Fibroblast of lung (primary cell): ENCODE data around the gene BAAT.

Source experiments
- EZH2 ChIP-seq: IDR thresholded peaks from 2 replicates; pipeline ENCODE4 v1.5.1; 2012; ENCODE audit warnings: low read length, control low read depth, mild to moderate bottlenecking; ENCODE audit errors: missing control alignments
- TF ChIP-seq, protein P1 (sequence below), 2 donors: IDR thresholded peaks in 1 of 2; conservative IDR thresholded peaks in 1 of 2; 1 replicate in 1 of 2; 2 replicates in 1 of 2; pipeline ENCODE4 v1.5.1; 2011 to 2012; ENCODE audit warnings: low read length in 2 of 2, control low read depth in 1 of 2, inconsistent platforms in 1 of 2, low read depth in 1 of 2, mild to moderate bottlenecking in 1 of 2

DNA sequence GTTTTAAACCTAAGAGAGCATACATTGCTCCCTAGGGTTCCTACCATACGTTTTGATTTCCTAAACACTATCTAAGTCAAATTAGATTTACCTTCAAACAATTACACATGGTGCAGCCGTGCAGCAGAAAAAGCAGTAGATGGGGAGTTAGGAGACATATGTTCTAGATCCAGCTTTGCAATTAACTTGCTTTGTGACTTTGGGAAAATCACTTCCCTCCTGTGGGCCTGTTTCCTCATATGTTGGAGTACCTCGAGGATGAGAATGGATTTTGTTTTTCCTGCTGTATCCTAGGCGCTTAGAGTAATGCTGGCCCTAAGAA is 12.9 kb upstream of the BAAT start:
- TF ChIP-seq, protein P1, sequence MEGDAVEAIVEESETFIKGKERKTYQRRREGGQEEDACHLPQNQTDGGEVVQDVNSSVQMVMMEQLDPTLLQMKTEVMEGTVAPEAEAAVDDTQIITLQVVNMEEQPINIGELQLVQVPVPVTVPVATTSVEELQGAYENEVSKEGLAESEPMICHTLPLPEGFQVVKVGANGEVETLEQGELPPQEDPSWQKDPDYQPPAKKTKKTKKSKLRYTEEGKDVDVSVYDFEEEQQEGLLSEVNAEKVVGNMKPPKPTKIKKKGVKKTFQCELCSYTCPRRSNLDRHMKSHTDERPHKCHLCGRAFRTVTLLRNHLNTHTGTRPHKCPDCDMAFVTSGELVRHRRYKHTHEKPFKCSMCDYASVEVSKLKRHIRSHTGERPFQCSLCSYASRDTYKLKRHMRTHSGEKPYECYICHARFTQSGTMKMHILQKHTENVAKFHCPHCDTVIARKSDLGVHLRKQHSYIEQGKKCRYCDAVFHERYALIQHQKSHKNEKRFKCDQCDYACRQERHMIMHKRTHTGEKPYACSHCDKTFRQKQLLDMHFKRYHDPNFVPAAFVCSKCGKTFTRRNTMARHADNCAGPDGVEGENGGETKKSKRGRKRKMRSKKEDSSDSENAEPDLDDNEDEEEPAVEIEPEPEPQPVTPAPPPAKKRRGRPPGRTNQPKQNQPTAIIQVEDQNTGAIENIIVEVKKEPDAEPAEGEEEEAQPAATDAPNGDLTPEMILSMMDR (conservative IDR thresholded peaks at IDR 0.05 in 1 of 2, IDR thresholded peaks at IDR 0.05 in 1 of 2; ENCODE audit: low read depth in 1 of 2, low read length in 2 of 2), result no peak
- TF ChIP-seq EZH2, result no peak
